HepG2 (cell line): ENCODE measurements around the gene NMUR1. TPM values are rescaled to one million over a fixed set of nuclear protein-coding genes. Genes with fewer than 3 reads are reported as not detected.

ENCODE experiments used
- ATAC-seq: fragments of 200-7000 bp; cut with Tn5 transposase; 3 replicates; pipeline ENCODE4 v1.9.1; 2020; ENCODE audit warnings: mild to moderate bottlenecking, moderate library complexity
- BruUV-seq: library from RNA; stranded (reverse); fragments of 400-500 nt; replicated peaks from 2 replicates; lab custom pipeline; 2021; lab: Mats Ljungman, UMichigan
- CTCF ChIA-PET: fragments of 300-600 bp; formaldehyde crosslinking; extraction: SDS; loops from one replicate; lab custom pipeline; 2021; ENCODE audit warnings: low total read pairs, inconsistent platforms, low intra/inter-chr PET ratio; lab: Yijun Ruan, JAX
- POLR2A ChIA-PET: fragments of 350-600 bp; sonication (Branson Sonifier 250); formaldehyde crosslinking; loops from one replicate; lab custom pipeline; 2020; ENCODE audit warnings: antibody characterized with exemption, inconsistent platforms; lab: Yijun Ruan, JAX
- DNase-seq: peaks from one replicate; pipeline ENCODE4 v3.0.0-alpha.2; 2015; ENCODE audit warnings: low spot score
- FAIRE-seq: peaks from 3 replicates; lab custom pipeline; 2011; peaks lifted over from hg19 to GRCh38; lab: Jason Lieb, UNC
- H2AFZ ChIP-seq: one replicate; pipeline ENCODE4 v1.6.1; 2011; ENCODE audit warnings: low read length, inconsistent platforms
- H3K27ac ChIP-seq: fragments of 300-600 bp; 3 replicates; pipeline ENCODE4 v1.8.0; 2011; ENCODE audit warnings: mixed run types, mild to moderate bottlenecking, mixed read lengths, low read length, inconsistent platforms; ENCODE audit not compliant: insufficient read depth; ENCODE audit errors: extremely low read length
- H3K27me3 ChIP-seq, 2 experiments: fragments of 200-600 bp in 1 of 2; 2 replicates in 1 of 2; 3 replicates in 1 of 2; pipeline versions ENCODE4 v1.6.0 to v1.8.0; 2011; ENCODE audit warnings: low read length in 2 of 2, mild to moderate bottlenecking in 2 of 2, moderate library complexity in 2 of 2, inconsistent platforms in 1 of 2; ENCODE audit not compliant: insufficient read depth in 2 of 2, control insufficient read depth in 1 of 2
- H3K36me3 ChIP-seq, 2 experiments: fragments of 200-600 bp in 1 of 2; replicated peaks in 1 of 2; 2 replicates in 1 of 2; 3 replicates in 1 of 2; pipeline versions ENCODE4 v1.5.1 to v1.8.0; 2011; ENCODE audit warnings: low read length in 2 of 2, inconsistent platforms in 1 of 2; ENCODE audit not compliant: insufficient read depth in 2 of 2, control insufficient read depth in 1 of 2
- H3K4me1 ChIP-seq: 2 replicates; pipeline ENCODE4 v1.5.1; 2012; ENCODE audit warnings: low read length, inconsistent platforms; ENCODE audit not compliant: insufficient read depth
- H3K4me2 ChIP-seq: 2 replicates; pipeline ENCODE4 v1.6.0; 2011; ENCODE audit warnings: low read depth, low read length, inconsistent platforms
- H3K4me3 ChIP-seq, 3 experiments: fragments of 200-600 bp in 1 of 3; sonication (generic), shearing (Covaris generic) in 1 of 3; replicated peaks in 1 of 3; 2 replicates each; pipeline ENCODE4 v1.5.1; 2011 to 2016; ENCODE audit warnings: low read length in 3 of 3, inconsistent platforms in 2 of 3, low read depth in 2 of 3, mild to moderate bottlenecking in 2 of 3, control low read depth in 1 of 3, mixed read lengths in 1 of 3; ENCODE audit not compliant: insufficient read depth in 1 of 3
- H3K79me2 ChIP-seq: one replicate; pipeline ENCODE4 v1.6.1; 2011; ENCODE audit warnings: low read length, inconsistent platforms; ENCODE audit not compliant: insufficient read depth
- H3K9ac ChIP-seq: 2 replicates; pipeline ENCODE4 v1.6.0; 2011; ENCODE audit warnings: mild to moderate bottlenecking, low read depth, low read length, inconsistent platforms; ENCODE audit not compliant: insufficient read depth
- H3K9me3 ChIP-seq: 2 replicates; pipeline ENCODE4 v1.5.1; 2012; ENCODE audit warnings: mild to moderate bottlenecking, low read length
- H4K20me1 ChIP-seq: 2 replicates; pipeline ENCODE4 v1.6.0; 2011; ENCODE audit warnings: inconsistent platforms, mild to moderate bottlenecking, low read length, moderate library complexity; ENCODE audit not compliant: insufficient read depth
- ARNT2 ChIP-seq: sonication (generic); formaldehyde crosslinking; IDR thresholded peaks from 2 replicates; pipeline ENCODE4 v1.8.0; 2022; ENCODE audit warnings: mild to moderate bottlenecking, low read depth, missing genetic modification reagents, moderate library complexity
- CENPX ChIP-seq: sonication (generic); formaldehyde crosslinking; IDR thresholded peaks from 2 replicates; pipeline ENCODE4 v1.9.0; 2021; ENCODE audit warnings: mild to moderate bottlenecking, missing genetic modification reagents, moderate library complexity
- EED ChIP-seq: sonication (generic); formaldehyde crosslinking; IDR thresholded peaks from 2 replicates; pipeline ENCODE4 v1.5.0; 2020; ENCODE audit warnings: mild to moderate bottlenecking, missing genetic modification reagents
- HCFC1 ChIP-seq: fragments of 150-350 bp; IDR thresholded peaks from 2 replicates; pipeline ENCODE4 v1.6.1; 2014; ENCODE audit warnings: low read depth, low read length
- HDAC2 ChIP-seq: sonication (generic); formaldehyde crosslinking; IDR thresholded peaks from 2 replicates; pipeline ENCODE4 v1.4.0; 2020; ENCODE audit warnings: missing genetic modification reagents
- MED8 ChIP-seq: sonication (generic); formaldehyde crosslinking; IDR thresholded peaks from 2 replicates; pipeline ENCODE4 v1.8.1; 2023; ENCODE audit warnings: mild to moderate bottlenecking, missing genetic modification reagents; ENCODE audit not compliant: insufficient replicate concordance
- MZF1 ChIP-seq: sonication (generic); formaldehyde crosslinking; IDR thresholded peaks from 2 replicates; pipeline ENCODE4 v1.8.1; 2023; ENCODE audit warnings: mild to moderate bottlenecking, missing genetic modification reagents, borderline replicate concordance
- NRL ChIP-seq: sonication (generic); formaldehyde crosslinking; IDR thresholded peaks from 2 replicates; pipeline ENCODE4 v1.5.0; 2020; ENCODE audit warnings: missing genetic modification reagents, mild to moderate bottlenecking, moderate library complexity, borderline replicate concordance
- REPIN1 ChIP-seq: sonication (generic); formaldehyde crosslinking; IDR thresholded peaks from 2 replicates; pipeline ENCODE4 v1.8.0; 2022; ENCODE audit warnings: missing genetic modification reagents, low read depth, mild to moderate bottlenecking, borderline replicate concordance
- SMARCE1 ChIP-seq: fragments of 450-650 bp; IDR thresholded peaks from 2 replicates; pipeline ENCODE4 v1.6.1; 2017; ENCODE audit warnings: borderline replicate concordance
- SNAPC2 ChIP-seq: sonication (generic); formaldehyde crosslinking; IDR thresholded peaks from 2 replicates; pipeline ENCODE4 v1.8.1; 2022; ENCODE audit warnings: mild to moderate bottlenecking, missing genetic modification reagents
- ZNF207 ChIP-seq: fragments of 450-650 bp; IDR thresholded peaks from 2 replicates; pipeline ENCODE4 v1.6.1; 2016; ENCODE audit warnings: antibody characterized with exemption, borderline replicate concordance
- ZNF660 ChIP-seq: sonication (generic); formaldehyde crosslinking; IDR thresholded peaks from 2 replicates; pipeline ENCODE4 v1.5.1; 2020; ENCODE audit warnings: mild to moderate bottlenecking, low read depth, missing genetic modification reagents, borderline replicate concordance
- ZNF724P ChIP-seq: sonication (generic); formaldehyde crosslinking; IDR thresholded peaks from 2 replicates; pipeline ENCODE4 v1.8.0; 2022; ENCODE audit warnings: missing genetic modification reagents, borderline replicate concordance
- ZSCAN30 ChIP-seq: sonication (generic); formaldehyde crosslinking; IDR thresholded peaks from 2 replicates; pipeline ENCODE4 v1.5.0; 2020; ENCODE audit warnings: mild to moderate bottlenecking, missing genetic modification reagents
- WGBS: methylation state at CpG from one replicate; pipeline ENCODE4 v1.1.6; 2017; ENCODE audit warnings: low lambda C conversion rate; 5-methylcytosine and 5-hydroxymethylcytosine counted together
- in situ Hi-C: cut with HindIII; loops from 2 replicates; pipeline ENCODE4 v1.10.0; 2017; ENCODE audit warnings: low pct_unique_long_range_greater_than_20kb; ENCODE audit not compliant: extremely low pct_ligation_motif_present
- intact Hi-C: fragments of 100-400 bp; cut with micrococcal nuclease; formaldehyde crosslinking; loops from one replicate; pipeline ENCODE4 v1.10.0; 2022; ENCODE audit not compliant: unreplicated experiment
- polyA plus RNA-seq, 8 experiments: library from polyadenylated mRNA; depleted of rRNA in 3 of 8; stranded (reverse) in 7 of 8; unstranded in 1 of 8; fragments of >200 nt; fragmentation: Illumina TruSeq in 4 of 8; extraction: Trizol in 4 of 8; gene quantifications; 2 replicates each; pipeline versions ENCODE4 v1.2.1 to v1.2.3, GENCODE V29; 2011 to 2016; ENCODE audit warnings: low read depth in 4 of 8, missing spikeins in 1 of 8, mixed read lengths in 1 of 8; ENCODE audit not compliant: insufficient read depth in 1 of 8
- total RNA-seq, 5 experiments: library from RNA; depleted of rRNA; stranded (reverse); fragments of >200 nt; fragmentation: Illumina TruSeq; extraction: Trizol; gene quantifications; 2 replicates each; pipeline ENCODE4 v1.2.3, GENCODE V29; 2016; ENCODE audit warnings: low read depth in 1 of 5
- TF ChIP-seq, protein P1 (sequence below): sonication (generic); formaldehyde crosslinking; IDR thresholded peaks from 2 replicates; pipeline ENCODE4 v1.5.0; 2020; ENCODE audit warnings: missing genetic modification reagents
- TF ChIP-seq, protein P2 (sequence below): sonication (generic); formaldehyde crosslinking; IDR thresholded peaks from 2 replicates; pipeline ENCODE4 v1.8.0; 2022; ENCODE audit warnings: mild to moderate bottlenecking, missing genetic modification reagents, moderate library complexity
- TF ChIP-seq, protein P3 (sequence below): sonication (generic); formaldehyde crosslinking; IDR thresholded peaks from 2 replicates; pipeline ENCODE4 v1.4.0; 2020; ENCODE audit warnings: missing genetic modification reagents

Gene NMUR1
- total and polyA plus RNA-seq, 2 of the 13 experiments (the other 11 are each of a cell fraction or from before 2014, with no cell fraction given): not detected

DNA sequence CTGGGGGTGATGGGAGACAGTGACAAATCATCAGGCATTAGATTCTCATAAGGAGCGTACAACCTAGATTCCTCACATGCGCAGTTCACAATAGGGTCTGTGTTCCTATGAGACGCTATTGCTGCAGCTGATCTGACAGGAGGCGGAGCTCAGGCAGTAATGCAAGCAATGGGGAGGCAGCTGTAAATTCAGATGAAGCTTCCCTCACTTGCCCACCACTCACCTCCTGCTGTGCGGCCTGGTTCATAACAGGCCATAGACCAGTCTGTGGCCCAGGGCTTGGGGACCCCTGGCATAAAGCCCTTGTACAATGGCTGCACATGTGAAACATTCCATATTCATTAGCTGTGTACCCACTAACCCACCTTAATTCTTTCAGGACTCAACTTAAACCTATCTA is 18.0 kb downstream of the NMUR1 start:
- no TSS peak for BruUV-seq
- H3K4me3 ChIP-seq: no peak overlapping the region
- no peak overlapping the region for H3K9ac ChIP-seq
- FAIRE-seq: no peak
- ChIA-PET POLR2A (interaction anchor here (2.7 kb wide), 1 partner anchor 48 kb away, joined by 8 read pairs; the partner anchor contains the start of gene NCL), CTCF (no interaction called here)
- intact Hi-C loops (no loop called here), in situ Hi-C loops (no loop called here)
- H4K20me1 ChIP-seq: no peaks in the 10 kb centered on the region
- DNase-seq: no peak
- no peaks in the 10 kb centered on the region for H3K79me2 ChIP-seq
- no peak overlapping the region for H2AFZ ChIP-seq
- peaks cover 6% of the 10 kb centered on the region; the same call in 1 of the 2 replicates for H3K4me1 ChIP-seq
- 70% methylated on average over 4 of the region's 5 CpGs for WGBS
- ATAC-seq: no peak
- H3K27me3 ChIP-seq: peaks cover 0 to 9% of the 10 kb centered on the region in 2 experiments; a peak in 2 of 5 replicates
- no peak overlapping the region for H3K4me2 ChIP-seq
- no peak overlapping the region for H3K27ac ChIP-seq
- no peaks in the 10 kb centered on the region for H3K9me3 ChIP-seq
- TF ChIP-seq HDAC2 (CRISPR knock-in tag) (no peak), SNAPC2 (CRISPR knock-in tag) (no peak), EED (no peak), ZNF207 (no peak), ARNT2 (CRISPR knock-in tag) (no peak), MZF1 (no peak)
- no peaks in the 10 kb centered on the region for H3K36me3 ChIP-seq

DNA sequence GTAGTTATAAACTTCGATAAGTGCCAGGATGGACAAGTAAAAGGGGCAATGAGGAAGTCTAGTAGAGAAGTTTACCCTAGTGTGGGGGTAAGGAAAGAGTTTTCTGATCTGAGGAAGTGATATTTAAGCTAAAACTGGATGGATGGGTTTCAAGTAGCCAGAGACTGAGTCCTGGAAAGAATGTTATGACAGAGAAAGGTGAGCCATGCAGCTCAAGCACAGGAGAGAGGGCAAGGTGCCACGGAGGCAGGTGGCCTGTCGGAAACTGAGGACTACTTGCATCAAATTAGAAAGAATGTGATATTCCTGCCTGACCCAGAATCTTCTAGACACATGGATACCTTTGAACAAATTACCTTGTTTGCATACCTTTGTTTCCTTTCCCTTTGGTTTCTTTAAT is 26.5 kb downstream of the NMUR1 start:
- H3K4me2 ChIP-seq: no peak overlapping the region
- no peak overlapping the region for H3K9ac ChIP-seq
- no peaks in the 10 kb centered on the region for H3K9me3 ChIP-seq
- no peak overlapping the region for H2AFZ ChIP-seq
- DNase-seq: no peak
- no peak overlapping the region for H3K4me3 ChIP-seq
- intact Hi-C loops: no loop called here
- POLR2A ChIA-PET: no interaction called here
- CTCF ChIA-PET: no interaction called here
- H3K79me2 ChIP-seq: no peaks in the 10 kb centered on the region
- WGBS: 36% methylated on average over 3 of the region's 3 CpGs
- peaks cover 0 to 17% of the 10 kb centered on the region in 2 experiments; a peak in 2 of 5 replicates for H3K27me3 ChIP-seq
- H3K36me3 ChIP-seq: no peaks in the 10 kb centered on the region
- no peaks in the 10 kb centered on the region for H3K4me1 ChIP-seq
- ATAC-seq: no peak
- H4K20me1 ChIP-seq: no peaks in the 10 kb centered on the region
- no peak overlapping the region for H3K27ac ChIP-seq
- no TSS peak for BruUV-seq
- in situ Hi-C loops: no loop called here
- no peak for FAIRE-seq
- TF ChIP-seq MED8: no peak
- no peak for TF ChIP-seq NRL (CRISPR knock-in tag)
- TF ChIP-seq ZNF660 (CRISPR knock-in tag): no peak
- TF ChIP-seq SMARCE1: no peak
- TF ChIP-seq, protein P1, sequence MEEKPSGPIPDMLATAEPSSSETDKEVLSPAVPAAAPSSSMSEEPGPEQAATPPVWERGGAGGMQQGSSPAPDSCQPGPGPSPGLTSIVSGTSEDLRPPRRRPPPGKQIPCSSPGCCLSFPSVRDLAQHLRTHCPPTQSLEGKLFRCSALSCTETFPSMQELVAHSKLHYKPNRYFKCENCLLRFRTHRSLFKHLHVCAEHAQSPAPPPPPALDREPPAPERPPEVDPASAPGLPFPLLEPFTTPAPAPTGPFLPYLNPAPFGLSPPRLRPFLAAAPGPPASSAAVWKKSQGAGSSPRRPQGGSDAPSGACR: no peak
- no peak for TF ChIP-seq ZNF724P (CRISPR knock-in tag)
- TF ChIP-seq HCFC1: no peak
- no peak for TF ChIP-seq ZSCAN30 (CRISPR knock-in tag)
- TF ChIP-seq, protein P2, sequence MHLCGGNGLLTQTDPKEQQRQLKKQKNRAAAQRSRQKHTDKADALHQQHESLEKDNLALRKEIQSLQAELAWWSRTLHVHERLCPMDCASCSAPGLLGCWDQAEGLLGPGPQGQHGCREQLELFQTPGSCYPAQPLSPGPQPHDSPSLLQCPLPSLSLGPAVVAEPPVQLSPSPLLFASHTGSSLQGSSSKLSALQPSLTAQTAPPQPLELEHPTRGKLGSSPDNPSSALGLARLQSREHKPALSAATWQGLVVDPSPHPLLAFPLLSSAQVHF (CRISPR knock-in tag): no peak
- TF ChIP-seq REPIN1 (CRISPR knock-in tag): no peak
- TF ChIP-seq, protein P3, sequence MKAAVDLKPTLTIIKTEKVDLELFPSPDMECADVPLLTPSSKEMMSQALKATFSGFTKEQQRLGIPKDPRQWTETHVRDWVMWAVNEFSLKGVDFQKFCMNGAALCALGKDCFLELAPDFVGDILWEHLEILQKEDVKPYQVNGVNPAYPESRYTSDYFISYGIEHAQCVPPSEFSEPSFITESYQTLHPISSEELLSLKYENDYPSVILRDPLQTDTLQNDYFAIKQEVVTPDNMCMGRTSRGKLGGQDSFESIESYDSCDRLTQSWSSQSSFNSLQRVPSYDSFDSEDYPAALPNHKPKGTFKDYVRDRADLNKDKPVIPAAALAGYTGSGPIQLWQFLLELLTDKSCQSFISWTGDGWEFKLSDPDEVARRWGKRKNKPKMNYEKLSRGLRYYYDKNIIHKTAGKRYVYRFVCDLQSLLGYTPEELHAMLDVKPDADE (CRISPR knock-in tag): no peak
- TF ChIP-seq CENPX: no peak
